ENCODE measurements around the gene SLC35F4. TPM values are rescaled to one million over a fixed set of nuclear protein-coding genes. Genes with fewer than 3 reads are reported as not detected.
"Not testable (repeated sequence)": the region's sequence is repeated elsewhere in the genome, so short reads cannot be mapped to it uniquely, and the experiment has no call there.

SLC35F4 gene
- total and polyA plus RNA-seq, 2 donors: not detected

DNA sequence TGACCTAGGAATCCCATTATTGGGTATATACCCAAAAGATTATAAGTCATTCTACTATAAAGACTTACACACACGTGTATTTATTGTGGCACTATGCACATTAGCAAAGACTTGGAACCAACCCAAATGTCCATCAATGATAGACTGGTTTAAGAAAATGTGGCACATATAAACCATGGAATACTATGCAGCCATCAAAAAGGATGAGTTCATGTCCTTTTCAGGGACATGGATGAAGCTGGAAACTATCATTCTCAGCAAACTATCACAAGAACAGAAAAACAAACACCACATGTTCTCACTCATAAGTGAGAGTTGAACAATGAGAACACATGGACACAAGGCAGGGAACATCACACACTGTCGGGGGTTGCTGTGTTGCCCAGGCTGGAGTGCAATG is 10.2 kb downstream of the SLC35F4 start:
- 100% methylated on average over 2 of the region's 2 CpGs for WGBS
- H3K27me3 ChIP-seq (ENCODE audit: control insufficient read depth in 2 of 2, insufficient read depth in 1 of 2, low read length in 1 of 2); H3K4me1 ChIP-seq (ENCODE audit: control insufficient read depth in 2 of 2, insufficient read depth in 2 of 2, low read length in 2 of 2); H3K27ac ChIP-seq (ENCODE audit: low read depth in 1 of 2, low read length in 1 of 2); DNase-seq (ENCODE audit: low read depth in 6 of 9, low spot score in 9 of 9); H3K9me3 ChIP-seq (ENCODE audit: control insufficient read depth in 2 of 2, insufficient read depth in 1 of 2, low read length in 1 of 2); H3K36me3 ChIP-seq (ENCODE audit: control insufficient read depth in 2 of 2, insufficient read depth in 2 of 2, low read length in 1 of 2); H3K4me3 ChIP-seq (ENCODE audit: low read length in 2 of 2): not testable (repeated sequence)

DNA sequence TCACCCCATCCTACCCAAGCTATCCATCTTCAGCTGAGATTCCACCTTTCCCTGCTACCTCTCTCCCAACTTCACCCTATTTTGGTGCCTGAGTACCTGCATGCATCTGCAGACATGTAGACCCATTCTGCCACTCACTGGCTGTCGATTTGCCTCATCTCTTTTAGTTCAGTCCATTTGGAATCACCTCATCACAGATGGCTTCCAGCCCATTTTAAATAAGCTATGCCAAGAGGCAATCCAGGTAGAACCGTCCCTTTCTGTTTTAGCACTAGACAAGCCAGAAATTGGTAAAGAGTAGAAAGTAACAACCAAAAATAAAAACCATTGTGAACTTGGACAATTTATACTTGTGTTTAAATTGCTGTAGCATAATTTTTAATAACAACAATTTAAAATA is 11.3 kb downstream of the SLC35F4 start:
- Histone ChIP-seq H3K9me3 (ENCODE audit: control insufficient read depth in 2 of 2, insufficient read depth in 1 of 2, low read length in 1 of 2) (no peaks in the 10 kb centered on the region), H3K36me3 (ENCODE audit: control insufficient read depth in 2 of 2, insufficient read depth in 2 of 2, low read length in 1 of 2) (no peaks in the 10 kb centered on the region), H3K27me3 (ENCODE audit: control insufficient read depth in 2 of 2, insufficient read depth in 1 of 2, low read length in 1 of 2) (no peaks in the 10 kb centered on the region), H3K4me1 (ENCODE audit: control insufficient read depth in 2 of 2, insufficient read depth in 2 of 2, low read length in 2 of 2) (no peaks in the 10 kb centered on the region), H3K27ac (ENCODE audit: low read depth in 1 of 2, low read length in 1 of 2) (no peak overlapping the region), H3K4me3 (ENCODE audit: low read length in 2 of 2) (no peak overlapping the region)
- no peak for DNase-seq (ENCODE audit: low read depth in 6 of 9, low spot score in 9 of 9)
- 87% methylated on average over 2 of the region's 2 CpGs for WGBS

DNA sequence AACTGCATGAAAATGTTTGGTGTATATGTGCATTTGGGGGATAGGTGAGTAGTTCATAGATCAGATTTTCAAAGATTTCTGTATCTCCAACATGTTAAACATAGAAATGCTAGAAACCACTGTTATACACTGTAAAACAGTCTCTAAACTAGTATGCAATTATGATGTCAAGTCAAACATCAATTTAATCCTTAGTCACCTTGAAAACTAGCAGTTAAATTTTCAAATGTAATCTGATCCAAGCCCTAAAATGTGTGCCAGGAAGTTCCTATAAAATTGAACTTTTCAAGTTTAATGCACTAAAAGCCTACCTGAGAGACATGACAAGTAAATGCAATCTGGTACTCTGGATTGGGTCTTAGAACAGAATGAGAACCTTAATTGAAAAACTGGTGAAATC is 14.5 kb downstream of the SLC35F4 start:
- Histone ChIP-seq H3K36me3 (ENCODE audit: control insufficient read depth in 2 of 2, insufficient read depth in 2 of 2, low read length in 1 of 2) (no peaks in the 10 kb centered on the region), H3K27ac (ENCODE audit: low read depth in 1 of 2, low read length in 1 of 2) (no peak overlapping the region), H3K27me3 (ENCODE audit: control insufficient read depth in 2 of 2, insufficient read depth in 1 of 2, low read length in 1 of 2) (no peaks in the 10 kb centered on the region), H3K4me3 (ENCODE audit: low read length in 2 of 2) (no peak overlapping the region), H3K4me1 (ENCODE audit: control insufficient read depth in 2 of 2, insufficient read depth in 2 of 2, low read length in 2 of 2) (no peaks in the 10 kb centered on the region), H3K9me3 (ENCODE audit: control insufficient read depth in 2 of 2, insufficient read depth in 1 of 2, low read length in 1 of 2) (no peaks in the 10 kb centered on the region)
- DNase-seq (ENCODE audit: low read depth in 6 of 9, low spot score in 9 of 9): no peak

DNA sequence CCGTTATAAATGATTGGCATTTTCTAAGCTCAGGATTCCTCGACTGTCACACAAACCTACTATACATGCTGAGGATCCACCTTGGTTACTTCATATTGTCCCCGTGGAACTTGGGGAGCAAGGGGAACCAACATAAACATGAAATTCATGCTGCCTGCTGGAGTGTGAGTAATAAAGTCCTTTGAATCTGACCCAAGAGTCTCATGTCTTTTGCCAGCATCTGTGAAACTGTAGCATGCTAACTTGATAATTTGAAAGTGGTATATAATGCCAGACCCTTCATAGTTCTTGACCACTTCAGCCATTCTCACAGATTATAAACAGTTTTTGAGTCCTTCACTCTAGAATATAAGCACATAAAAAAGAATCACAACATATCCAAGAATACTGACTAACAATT is 17.1 kb downstream of the SLC35F4 start:
- Histone ChIP-seq H3K9me3 (ENCODE audit: control insufficient read depth in 2 of 2, insufficient read depth in 1 of 2, low read length in 1 of 2) (no peaks in the 10 kb centered on the region), H3K27ac (ENCODE audit: low read depth in 1 of 2, low read length in 1 of 2) (no peak overlapping the region), H3K4me3 (ENCODE audit: low read length in 2 of 2) (no peak overlapping the region), H3K36me3 (ENCODE audit: control insufficient read depth in 2 of 2, insufficient read depth in 2 of 2, low read length in 1 of 2) (no peaks in the 10 kb centered on the region), H3K4me1 (ENCODE audit: control insufficient read depth in 2 of 2, insufficient read depth in 2 of 2, low read length in 2 of 2) (no peaks in the 10 kb centered on the region), H3K27me3 (ENCODE audit: control insufficient read depth in 2 of 2, insufficient read depth in 1 of 2, low read length in 1 of 2) (no peaks in the 10 kb centered on the region)
- 78% methylated on average over 3 of the region's 3 CpGs for WGBS
- DNase-seq (ENCODE audit: low read depth in 6 of 9, low spot score in 9 of 9): no peak

DNA sequence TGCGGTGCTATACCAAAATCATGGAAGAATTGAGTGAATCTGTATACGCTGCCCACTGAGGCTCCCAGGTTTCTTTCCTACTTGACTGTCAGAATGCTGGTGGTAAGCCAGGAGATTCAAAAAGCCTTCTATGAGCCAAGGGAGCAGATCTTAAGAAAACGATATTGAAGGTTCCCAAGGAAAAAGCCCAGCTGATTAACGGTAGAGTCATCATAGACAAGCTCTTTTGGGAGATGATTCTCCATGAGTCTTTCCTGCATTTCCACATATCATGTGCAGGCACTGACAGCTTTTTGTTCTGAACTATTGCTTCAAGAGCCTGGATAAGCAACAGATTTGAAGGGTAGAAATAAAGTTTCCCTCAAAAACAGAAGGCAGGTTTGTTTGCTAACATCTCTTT is 17.5 kb downstream of the SLC35F4 start:
- Histone ChIP-seq H3K9me3 (ENCODE audit: control insufficient read depth in 2 of 2, insufficient read depth in 1 of 2, low read length in 1 of 2) (no peaks in the 10 kb centered on the region), H3K36me3 (ENCODE audit: control insufficient read depth in 2 of 2, insufficient read depth in 2 of 2, low read length in 1 of 2) (no peaks in the 10 kb centered on the region), H3K27me3 (ENCODE audit: control insufficient read depth in 2 of 2, insufficient read depth in 1 of 2, low read length in 1 of 2) (no peaks in the 10 kb centered on the region), H3K4me3 (ENCODE audit: low read length in 2 of 2) (no peak overlapping the region), H3K4me1 (ENCODE audit: control insufficient read depth in 2 of 2, insufficient read depth in 2 of 2, low read length in 2 of 2) (no peaks in the 10 kb centered on the region), H3K27ac (ENCODE audit: low read depth in 1 of 2, low read length in 1 of 2) (no peak overlapping the region)
- WGBS: 94% methylated on average over 4 of the region's 4 CpGs
- no peak for DNase-seq (ENCODE audit: low read depth in 6 of 9, low spot score in 9 of 9)

DNA sequence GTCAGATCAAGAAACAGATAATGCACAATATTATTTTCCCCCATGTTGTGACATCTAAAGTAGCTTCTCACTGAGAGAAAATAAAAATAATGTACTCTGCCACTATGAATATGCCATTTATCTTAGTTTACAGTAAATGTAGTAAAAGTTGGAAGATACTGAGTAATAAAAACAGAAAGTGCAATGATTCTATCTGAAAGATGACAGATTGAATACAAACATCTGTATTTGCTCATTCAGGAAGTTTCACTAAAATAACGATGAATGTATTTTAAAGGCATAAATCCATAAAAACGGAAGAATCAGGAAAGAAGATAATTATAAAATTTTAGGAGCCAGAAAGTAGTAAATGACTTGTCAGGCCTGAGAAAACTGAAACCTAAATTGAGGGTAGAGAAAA is 18.2 kb downstream of the SLC35F4 start:
- no peaks in the 10 kb centered on the region for H3K9me3 ChIP-seq (ENCODE audit: control insufficient read depth in 2 of 2, insufficient read depth in 1 of 2, low read length in 1 of 2)
- H3K4me3 ChIP-seq (ENCODE audit: low read length in 2 of 2): no peak overlapping the region
- 96% methylated on average over 2 of the region's 2 CpGs for WGBS
- no peak overlapping the region for H3K27ac ChIP-seq (ENCODE audit: low read depth in 1 of 2, low read length in 1 of 2)
- H3K4me1 ChIP-seq (ENCODE audit: control insufficient read depth in 2 of 2, insufficient read depth in 2 of 2, low read length in 2 of 2): no peaks in the 10 kb centered on the region
- H3K27me3 ChIP-seq (ENCODE audit: control insufficient read depth in 2 of 2, insufficient read depth in 1 of 2, low read length in 1 of 2): no peaks in the 10 kb centered on the region
- H3K36me3 ChIP-seq (ENCODE audit: control insufficient read depth in 2 of 2, insufficient read depth in 2 of 2, low read length in 1 of 2): no peaks in the 10 kb centered on the region
- DNase-seq (ENCODE audit: low read depth in 6 of 9, low spot score in 9 of 9): no peak

DNA sequence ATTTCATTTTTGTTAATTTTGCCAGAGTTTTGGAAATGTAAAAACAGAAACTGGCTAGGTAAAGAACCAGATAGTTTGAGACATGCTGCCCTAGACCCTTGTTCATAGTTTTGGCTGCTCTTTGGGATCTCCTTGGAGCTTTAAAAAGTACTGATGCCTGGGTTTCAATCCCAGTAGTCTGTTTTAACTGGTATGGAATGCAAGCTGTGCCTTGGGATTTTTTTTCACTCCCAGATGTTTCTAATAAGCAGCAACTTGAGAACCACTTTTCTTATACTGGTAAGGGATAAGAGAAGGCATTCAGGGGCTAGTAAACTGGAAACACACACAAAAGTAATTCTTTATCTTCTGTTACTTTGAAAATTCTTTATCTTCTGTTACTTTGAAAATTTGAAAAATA is 18.8 kb downstream of the SLC35F4 start:
- H3K4me1 ChIP-seq (ENCODE audit: control insufficient read depth in 2 of 2, insufficient read depth in 2 of 2, low read length in 2 of 2): no peaks in the 10 kb centered on the region
- no peaks in the 10 kb centered on the region for H3K36me3 ChIP-seq (ENCODE audit: control insufficient read depth in 2 of 2, insufficient read depth in 2 of 2, low read length in 1 of 2)
- no peak overlapping the region for H3K4me3 ChIP-seq (ENCODE audit: low read length in 2 of 2)
- H3K9me3 ChIP-seq (ENCODE audit: control insufficient read depth in 2 of 2, insufficient read depth in 1 of 2, low read length in 1 of 2): no peaks in the 10 kb centered on the region
- no peak for DNase-seq (ENCODE audit: low read depth in 6 of 9, low spot score in 9 of 9)
- H3K27me3 ChIP-seq (ENCODE audit: control insufficient read depth in 2 of 2, insufficient read depth in 1 of 2, low read length in 1 of 2): no peaks in the 10 kb centered on the region
- no peak overlapping the region for H3K27ac ChIP-seq (ENCODE audit: low read depth in 1 of 2, low read length in 1 of 2)

DNA sequence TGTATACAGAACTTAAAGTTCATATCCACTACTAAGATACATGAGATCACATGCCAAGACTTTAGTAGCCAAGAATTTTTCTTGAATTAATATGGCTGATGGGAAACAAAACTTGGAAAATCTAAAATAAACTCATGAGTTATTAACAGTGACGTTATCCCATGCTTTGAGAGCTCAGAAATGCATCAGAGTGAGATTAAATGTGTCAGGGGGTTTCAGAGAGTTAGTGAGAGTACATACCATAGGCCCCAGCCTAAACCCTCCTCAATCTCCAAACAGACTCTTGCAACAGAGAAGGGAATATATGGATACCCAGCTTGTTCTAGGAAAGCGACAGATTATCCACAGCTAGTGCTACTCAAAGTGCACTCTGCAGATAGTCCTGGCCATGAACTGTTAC is 19.3 kb downstream of the SLC35F4 start:
- H3K27ac ChIP-seq (ENCODE audit: low read depth in 1 of 2, low read length in 1 of 2): no peak overlapping the region
- no peaks in the 10 kb centered on the region for H3K36me3 ChIP-seq (ENCODE audit: control insufficient read depth in 2 of 2, insufficient read depth in 2 of 2, low read length in 1 of 2)
- H3K27me3 ChIP-seq (ENCODE audit: control insufficient read depth in 2 of 2, insufficient read depth in 1 of 2, low read length in 1 of 2): no peaks in the 10 kb centered on the region
- DNase-seq (ENCODE audit: low read depth in 6 of 9, low spot score in 9 of 9): no peak
- no peaks in the 10 kb centered on the region for H3K9me3 ChIP-seq (ENCODE audit: control insufficient read depth in 2 of 2, insufficient read depth in 1 of 2, low read length in 1 of 2)
- WGBS: 75% methylated on average over 2 of the region's 2 CpGs
- H3K4me1 ChIP-seq (ENCODE audit: control insufficient read depth in 2 of 2, insufficient read depth in 2 of 2, low read length in 2 of 2): no peaks in the 10 kb centered on the region
- H3K4me3 ChIP-seq (ENCODE audit: low read length in 2 of 2): no peak overlapping the region

DNA sequence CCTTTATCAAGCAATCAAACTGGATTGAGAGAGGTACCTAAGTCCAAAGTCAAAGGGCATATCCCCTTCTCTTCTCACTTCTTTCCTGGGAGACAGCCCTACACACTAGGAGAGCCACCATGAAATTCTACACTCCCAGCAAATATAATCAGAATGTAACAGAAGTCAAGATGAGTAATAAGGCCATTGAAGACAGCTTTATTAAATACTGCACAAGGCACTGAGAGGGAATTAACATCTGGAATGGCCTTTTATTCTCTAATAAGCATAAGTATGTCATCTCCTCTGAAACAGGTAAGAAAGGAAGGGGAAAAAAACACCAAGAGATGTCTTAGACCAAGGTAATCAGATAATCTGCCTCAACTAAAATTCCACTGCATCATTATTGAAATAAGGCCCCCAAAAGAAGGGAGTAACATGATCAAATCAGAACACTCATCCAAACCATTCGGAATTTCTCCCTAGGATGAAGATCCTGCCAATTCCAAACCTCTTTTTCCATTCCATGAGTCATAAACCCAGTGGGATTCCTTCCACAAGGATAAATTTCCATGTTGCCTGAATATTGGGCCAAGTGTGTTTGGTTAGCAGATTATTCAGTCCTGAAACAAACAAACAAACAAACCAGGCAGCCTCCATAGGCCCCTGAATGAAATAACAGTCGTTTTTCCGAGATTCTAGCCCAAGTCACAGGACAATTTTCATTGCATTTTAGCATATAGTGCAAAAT is 19.9 kb downstream of the SLC35F4 start:
- H3K4me3 ChIP-seq (ENCODE audit: low read length in 2 of 2): no peak overlapping the region
- no peaks in the 10 kb centered on the region for H3K36me3 ChIP-seq (ENCODE audit: control insufficient read depth in 2 of 2, insufficient read depth in 2 of 2, low read length in 1 of 2)
- no peaks in the 10 kb centered on the region for H3K4me1 ChIP-seq (ENCODE audit: control insufficient read depth in 2 of 2, insufficient read depth in 2 of 2, low read length in 2 of 2)
- DNase-seq (ENCODE audit: low read depth in 6 of 9, low spot score in 9 of 9): no peak
- WGBS: 78% methylated on average over 3 of the region's 3 CpGs
- H3K9me3 ChIP-seq (ENCODE audit: control insufficient read depth in 2 of 2, insufficient read depth in 1 of 2, low read length in 1 of 2): no peaks in the 10 kb centered on the region
- no peak overlapping the region for H3K27ac ChIP-seq (ENCODE audit: low read depth in 1 of 2, low read length in 1 of 2)
- no peaks in the 10 kb centered on the region for H3K27me3 ChIP-seq (ENCODE audit: control insufficient read depth in 2 of 2, insufficient read depth in 1 of 2, low read length in 1 of 2)

DNA sequence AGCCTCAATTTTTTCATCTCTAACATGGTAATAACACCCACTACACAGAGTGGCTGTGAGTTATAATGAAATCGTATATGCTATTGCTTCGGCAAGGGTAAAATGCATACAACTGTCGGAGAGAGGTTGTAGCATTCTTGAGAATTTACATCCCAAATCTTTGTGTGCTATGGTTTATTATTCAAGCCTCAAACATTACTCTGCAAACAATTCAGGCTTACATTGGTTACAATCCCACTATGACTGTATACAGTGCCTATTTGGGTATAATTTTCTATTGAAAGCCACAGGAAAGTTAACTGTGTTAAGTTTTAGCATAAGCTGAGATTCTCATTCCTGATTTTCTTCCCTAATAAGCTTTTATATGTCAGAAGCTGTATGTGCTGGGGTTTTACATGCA is 20.6 kb downstream of the SLC35F4 start:
- H3K9me3 ChIP-seq (ENCODE audit: control insufficient read depth in 2 of 2, insufficient read depth in 1 of 2, low read length in 1 of 2): no peaks in the 10 kb centered on the region
- 97% methylated on average over 3 of the region's 3 CpGs for WGBS
- H3K36me3 ChIP-seq (ENCODE audit: control insufficient read depth in 2 of 2, insufficient read depth in 2 of 2, low read length in 1 of 2): no peaks in the 10 kb centered on the region
- DNase-seq (ENCODE audit: low read depth in 6 of 9, low spot score in 9 of 9): no peak
- H3K27me3 ChIP-seq (ENCODE audit: control insufficient read depth in 2 of 2, insufficient read depth in 1 of 2, low read length in 1 of 2): no peaks in the 10 kb centered on the region
- no peak overlapping the region for H3K4me3 ChIP-seq (ENCODE audit: low read length in 2 of 2)
- no peak overlapping the region for H3K27ac ChIP-seq (ENCODE audit: low read depth in 1 of 2, low read length in 1 of 2)
- no peaks in the 10 kb centered on the region for H3K4me1 ChIP-seq (ENCODE audit: control insufficient read depth in 2 of 2, insufficient read depth in 2 of 2, low read length in 2 of 2)
